Measurements from ENCODE around the gene SPDYC.
"Not testable (repeated sequence)": the region's sequence is repeated elsewhere in the genome, so short reads cannot be mapped to it uniquely, and the experiment has no call there.

SPDYC gene

GRCh38 chr11:65134240-65134951, 35.6 kb upstream of the SPDYC start, which contains the start of gene SYVN1:
Gene SYVN1, minus strand, starts transcription at chr11:65134519. Its CDS starts 918 bp downstream, at chr11:65133601.
- peak; percentile 90 for DNase-seq

- DNase-seq, result peak; percentile 95
Observed at GRCh38 chr11:65134952-65135632, 34.9 kb upstream of the SPDYC start.

- DNase-seq, result no peak
Observed at GRCh38 chr11:65135633-65136145, 34.3 kb upstream of the SPDYC start.

GRCh38 chr11:65136515-65137096, 33.4 kb upstream of the SPDYC start:
- no peak for DNase-seq

- no peak for DNase-seq
Observed at GRCh38 chr11:65141896-65142494, 28.0 kb upstream of the SPDYC start.

- no peak for DNase-seq
Observed at GRCh38 chr11:65147352-65148075, 22.5 kb upstream of the SPDYC start.

GRCh38 chr11:65148657-65149056, 21.4 kb upstream of the SPDYC start:
- DNase-seq, result no peak

- DNase-seq, result not testable (repeated sequence)
Observed at GRCh38 chr11:65150131-65150508, 19.9 kb upstream of the SPDYC start.

GRCh38 chr11:65150509-65151299, 19.3 kb upstream of the SPDYC start:
- DNase-seq, result peak; percentile 26

GRCh38 chr11:65151331-65151899, 18.6 kb upstream of the SPDYC start:
- no peak for DNase-seq

- no peak for DNase-seq
Observed at GRCh38 chr11:65152122-65152521, 17.9 kb upstream of the SPDYC start.

- no peak for DNase-seq
Observed at GRCh38 chr11:65156256-65156655, 13.8 kb upstream of the SPDYC start.

- no peak for DNase-seq
Observed at GRCh38 chr11:65156926-65157325, 13.1 kb upstream of the SPDYC start.

GRCh38 chr11:65157336-65157735, 12.7 kb upstream of the SPDYC start:
- DNase-seq, result no peak

- DNase-seq, result no peak
Observed at GRCh38 chr11:65159012-65159411, 11.0 kb upstream of the SPDYC start.

GRCh38 chr11:65160643-65161042, 9.4 kb upstream of the SPDYC start:
- no peak for DNase-seq

- no peak for DNase-seq
Observed at GRCh38 chr11:65163684-65164083, 6.3 kb upstream of the SPDYC start.

- no peak for DNase-seq
Observed at GRCh38 chr11:65165410-65166317, 4.4 kb upstream of the SPDYC start.

- no peak for DNase-seq
Observed at GRCh38 chr11:65166893-65167292, 3.1 kb upstream of the SPDYC start.

- no peak for DNase-seq
Observed at GRCh38 chr11:65167656-65168055, 2.4 kb upstream of the SPDYC start.
